DOHH2 (cell line): ENCODE data around the gene ADGRG4.

Experiments used
- H3F3A ChIP-seq: fragments of 200-600 bp; sonication (generic), shearing (Covaris generic); 2 replicates; pipeline ENCODE4 v1.6.0; 2016; ENCODE audit warnings: antibody characterized with exemption, mild to moderate bottlenecking; ENCODE audit not compliant: control insufficient read depth, insufficient read depth
- H3K27ac ChIP-seq: fragments of 200-600 bp; sonication (generic); 2 replicates; pipeline ENCODE4 v1.5.1; 2014; ENCODE audit warnings: low read depth, mild to moderate bottlenecking, low read length, moderate library complexity
- H3K27me3 ChIP-seq: fragments of 200-600 bp; sonication (generic); 2 replicates; pipeline ENCODE4 v1.6.1; 2014; ENCODE audit warnings: mild to moderate bottlenecking, low read length, mixed read lengths; ENCODE audit not compliant: control insufficient read depth
- H3K36me3 ChIP-seq: fragments of 200-600 bp; sonication (generic); 2 replicates; pipeline ENCODE4 v1.6.1; 2014; ENCODE audit warnings: mild to moderate bottlenecking, low read length, moderate library complexity, mixed read lengths; ENCODE audit not compliant: control insufficient read depth
- H3K4me1 ChIP-seq: fragments of 200-600 bp; sonication (generic); 2 replicates; pipeline ENCODE4 v1.6.1; 2014; ENCODE audit warnings: mild to moderate bottlenecking, low read length, mixed read lengths; ENCODE audit not compliant: control insufficient read depth
- H3K4me2 ChIP-seq: fragments of 200-600 bp; sonication (generic); 2 replicates; pipeline ENCODE4 v1.6.0; 2014; ENCODE audit warnings: mild to moderate bottlenecking, low read length, moderate library complexity
- H3K4me3 ChIP-seq: fragments of 200-600 bp; sonication (generic); 2 replicates; pipeline ENCODE4 v1.5.1; 2014; ENCODE audit warnings: mild to moderate bottlenecking, low read length, mixed read lengths
- H3K79me2 ChIP-seq: fragments of 200-600 bp; sonication (generic); 2 replicates; pipeline ENCODE4 v1.6.1; 2014; ENCODE audit warnings: mild to moderate bottlenecking, low read length, mixed read lengths; ENCODE audit not compliant: control insufficient read depth
- H3K9me2 ChIP-seq: fragments of 200-600 bp; sonication (generic); replicated peaks from 2 replicates; pipeline ENCODE4 v1.6.1; 2014; ENCODE audit warnings: mild to moderate bottlenecking, low read length, mixed read lengths; ENCODE audit not compliant: control insufficient read depth
- H3K9me3 ChIP-seq: fragments of 200-600 bp; sonication (generic); 2 replicates; pipeline ENCODE4 v1.6.1; 2014; ENCODE audit warnings: antibody characterized with exemption, low read length, mixed read lengths; ENCODE audit not compliant: control insufficient read depth, insufficient read depth
- H4K20me1 ChIP-seq: fragments of 200-600 bp; sonication (generic); 2 replicates; pipeline ENCODE4 v1.6.0; 2014; ENCODE audit warnings: low read depth, mild to moderate bottlenecking, antibody characterized with exemption, low read length, moderate library complexity; ENCODE audit not compliant: control insufficient read depth, insufficient read depth
- EZH2phosphoT487 ChIP-seq: fragments of 200-600 bp; sonication (generic); IDR thresholded peaks from 2 replicates; pipeline ENCODE4 v1.6.1; 2017; ENCODE audit warnings: borderline replicate concordance, mild to moderate bottlenecking, antibody characterized with exemption, low read length, moderate library complexity, mixed read lengths
- TF ChIP-seq, protein P1 (sequence below): fragments of 200-600 bp; sonication (generic); IDR thresholded peaks from one replicate; pipeline ENCODE4 v1.5.1; 2014; ENCODE audit warnings: antibody characterized with exemption, mild to moderate bottlenecking, low read depth, low read length; ENCODE audit not compliant: poor library complexity, severe bottlenecking

The ADGRG4 gene

GRCh38 chrX:136291824-136292223 lies 8.9 kb upstream of the ADGRG4 start:
- Histone ChIP-seq H4K20me1 (no peaks in the 10 kb centered on the region), H3K27ac (no peak overlapping the region), H3K4me2 (no peak overlapping the region), H3F3A (no peaks in the 10 kb centered on the region), H3K4me1 (no peaks in the 10 kb centered on the region), H3K27me3 (no peaks in the 10 kb centered on the region), H3K4me3 (no peak overlapping the region), H3K9me2 (no peaks in the 10 kb centered on the region), H3K36me3 (no peaks in the 10 kb centered on the region), H3K79me2 (no peaks in the 10 kb centered on the region), H3K9me3 (no peaks in the 10 kb centered on the region)
- TF ChIP-seq EZH2phosphoT487 = no peak
- TF ChIP-seq, protein P1, sequence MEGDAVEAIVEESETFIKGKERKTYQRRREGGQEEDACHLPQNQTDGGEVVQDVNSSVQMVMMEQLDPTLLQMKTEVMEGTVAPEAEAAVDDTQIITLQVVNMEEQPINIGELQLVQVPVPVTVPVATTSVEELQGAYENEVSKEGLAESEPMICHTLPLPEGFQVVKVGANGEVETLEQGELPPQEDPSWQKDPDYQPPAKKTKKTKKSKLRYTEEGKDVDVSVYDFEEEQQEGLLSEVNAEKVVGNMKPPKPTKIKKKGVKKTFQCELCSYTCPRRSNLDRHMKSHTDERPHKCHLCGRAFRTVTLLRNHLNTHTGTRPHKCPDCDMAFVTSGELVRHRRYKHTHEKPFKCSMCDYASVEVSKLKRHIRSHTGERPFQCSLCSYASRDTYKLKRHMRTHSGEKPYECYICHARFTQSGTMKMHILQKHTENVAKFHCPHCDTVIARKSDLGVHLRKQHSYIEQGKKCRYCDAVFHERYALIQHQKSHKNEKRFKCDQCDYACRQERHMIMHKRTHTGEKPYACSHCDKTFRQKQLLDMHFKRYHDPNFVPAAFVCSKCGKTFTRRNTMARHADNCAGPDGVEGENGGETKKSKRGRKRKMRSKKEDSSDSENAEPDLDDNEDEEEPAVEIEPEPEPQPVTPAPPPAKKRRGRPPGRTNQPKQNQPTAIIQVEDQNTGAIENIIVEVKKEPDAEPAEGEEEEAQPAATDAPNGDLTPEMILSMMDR = no peak

DNA sequence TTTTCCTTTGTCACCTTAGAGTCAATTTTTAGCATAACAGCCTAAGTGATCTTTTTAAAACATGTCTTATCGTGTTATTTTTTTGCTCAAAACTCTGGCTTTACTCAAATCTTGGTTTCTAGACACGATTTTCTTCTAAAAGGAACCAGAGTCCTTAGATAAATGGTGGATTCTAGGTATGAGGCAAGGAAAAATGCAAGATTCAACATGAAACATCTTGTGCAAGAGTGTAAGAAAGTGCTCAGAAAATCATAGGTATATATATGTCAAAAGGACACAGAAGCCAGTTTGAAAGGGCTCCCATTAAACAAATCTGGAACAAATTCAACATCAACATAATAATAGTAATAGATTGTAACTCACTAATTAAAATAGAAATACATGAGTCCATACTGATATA lies 8.1 kb upstream of the ADGRG4 start:
- no peaks in the 10 kb centered on the region for H3F3A ChIP-seq
- H3K36me3 ChIP-seq = no peaks in the 10 kb centered on the region
- TF ChIP-seq EZH2phosphoT487 = no peak
- TF ChIP-seq, protein P1 = no peak
- no peaks in the 10 kb centered on the region for H3K27me3 ChIP-seq
- no peaks in the 10 kb centered on the region for H4K20me1 ChIP-seq
- H3K79me2 ChIP-seq = no peaks in the 10 kb centered on the region
- H3K4me3 ChIP-seq = no peak overlapping the region
- H3K9me2 ChIP-seq = no peaks in the 10 kb centered on the region
- H3K27ac ChIP-seq = no peak overlapping the region
- H3K9me3 ChIP-seq = no peaks in the 10 kb centered on the region
- H3K4me1 ChIP-seq = no peaks in the 10 kb centered on the region
- H3K4me2 ChIP-seq = no peak overlapping the region

- H3K27me3 ChIP-seq = no peaks in the 10 kb centered on the region
- no peaks in the 10 kb centered on the region for H3K9me2 ChIP-seq
- TF ChIP-seq, protein P1 = no peak
- TF ChIP-seq EZH2phosphoT487 = no peak
- H3F3A ChIP-seq = no peaks in the 10 kb centered on the region
- no peak overlapping the region for H3K27ac ChIP-seq
- H3K79me2 ChIP-seq = no peaks in the 10 kb centered on the region
- no peaks in the 10 kb centered on the region for H3K4me1 ChIP-seq
- no peak overlapping the region for H3K4me3 ChIP-seq
- no peaks in the 10 kb centered on the region for H3K9me3 ChIP-seq
- no peak overlapping the region for H3K4me2 ChIP-seq
- H4K20me1 ChIP-seq = no peaks in the 10 kb centered on the region
- no peaks in the 10 kb centered on the region for H3K36me3 ChIP-seq
Measured at GRCh38 chrX:136295380-136295779, 5.4 kb upstream of the ADGRG4 start.

- Histone ChIP-seq H3K27me3 (no peaks in the 10 kb centered on the region), H3K4me2 (no peak overlapping the region), H4K20me1 (no peaks in the 10 kb centered on the region), H3K36me3 (no peaks in the 10 kb centered on the region), H3K4me3 (no peak overlapping the region), H3K79me2 (no peaks in the 10 kb centered on the region), H3K9me3 (no peaks in the 10 kb centered on the region), H3K9me2 (no peaks in the 10 kb centered on the region), H3K27ac (no peak overlapping the region), H3K4me1 (no peaks in the 10 kb centered on the region), H3F3A (no peaks in the 10 kb centered on the region)
- no peak for TF ChIP-seq EZH2phosphoT487
- TF ChIP-seq, protein P1 = no peak
Measured at GRCh38 chrX:136303041-136303440, 2.3 kb downstream of the ADGRG4 start.
